ENCODE measurements around the gene SPRY1. TPM values are rescaled to one million over a fixed set of nuclear protein-coding genes. Genes with fewer than 3 reads are reported as not detected.

Gene SPRY1, protein sequence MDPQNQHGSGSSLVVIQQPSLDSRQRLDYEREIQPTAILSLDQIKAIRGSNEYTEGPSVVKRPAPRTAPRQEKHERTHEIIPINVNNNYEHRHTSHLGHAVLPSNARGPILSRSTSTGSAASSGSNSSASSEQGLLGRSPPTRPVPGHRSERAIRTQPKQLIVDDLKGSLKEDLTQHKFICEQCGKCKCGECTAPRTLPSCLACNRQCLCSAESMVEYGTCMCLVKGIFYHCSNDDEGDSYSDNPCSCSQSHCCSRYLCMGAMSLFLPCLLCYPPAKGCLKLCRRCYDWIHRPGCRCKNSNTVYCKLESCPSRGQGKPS
- 10 to 100 TPM; 23.6 to 27.7 TPM for total RNA-seq
- polyA plus RNA-seq (ENCODE audit: insufficient read length in 2 of 2) = 10 to 100 TPM; 27.2 to 29.2 TPM
- long read RNA-seq, donor 1, transcript SPRY1-206 (2 exons, 849 nt) = major isoform, 6 of 11 reads
- long read RNA-seq, donor 1, partial matches to known transcripts = 0 of 11 reads
- long read RNA-seq, donor 1, other reads (novel, unspliced or antisense) = 0 of 11 reads
- long read RNA-seq, donor 2, transcript SPRY1-206 (2 exons, 849 nt) = major isoform, 6 of 7 reads
- long read RNA-seq, donor 2, partial matches to known transcripts = 0 of 7 reads
- long read RNA-seq, donor 2, other reads (novel, unspliced or antisense) = 0 of 7 reads
- long read RNA-seq, donor 3, transcript SPRY1-206 (2 exons, 849 nt) = major isoform, 5 of 5 reads
- long read RNA-seq, donor 3, partial matches to known transcripts = 0 of 5 reads
- long read RNA-seq, donor 3, other reads (novel, unspliced or antisense) = 0 of 5 reads
- long read RNA-seq, donor 4, transcript SPRY1-206 (2 exons, 849 nt) = major isoform, 22 of 61 reads
- long read RNA-seq, donor 4, transcript SPRY1-204 (2 exons, 1,012 nt) = minor isoform, 7 of 61 reads
- long read RNA-seq, donor 4, partial matches to known transcripts = 21 of 61 reads
- long read RNA-seq, donor 4, other reads (novel, unspliced or antisense) = 7 of 61 reads

DNA sequence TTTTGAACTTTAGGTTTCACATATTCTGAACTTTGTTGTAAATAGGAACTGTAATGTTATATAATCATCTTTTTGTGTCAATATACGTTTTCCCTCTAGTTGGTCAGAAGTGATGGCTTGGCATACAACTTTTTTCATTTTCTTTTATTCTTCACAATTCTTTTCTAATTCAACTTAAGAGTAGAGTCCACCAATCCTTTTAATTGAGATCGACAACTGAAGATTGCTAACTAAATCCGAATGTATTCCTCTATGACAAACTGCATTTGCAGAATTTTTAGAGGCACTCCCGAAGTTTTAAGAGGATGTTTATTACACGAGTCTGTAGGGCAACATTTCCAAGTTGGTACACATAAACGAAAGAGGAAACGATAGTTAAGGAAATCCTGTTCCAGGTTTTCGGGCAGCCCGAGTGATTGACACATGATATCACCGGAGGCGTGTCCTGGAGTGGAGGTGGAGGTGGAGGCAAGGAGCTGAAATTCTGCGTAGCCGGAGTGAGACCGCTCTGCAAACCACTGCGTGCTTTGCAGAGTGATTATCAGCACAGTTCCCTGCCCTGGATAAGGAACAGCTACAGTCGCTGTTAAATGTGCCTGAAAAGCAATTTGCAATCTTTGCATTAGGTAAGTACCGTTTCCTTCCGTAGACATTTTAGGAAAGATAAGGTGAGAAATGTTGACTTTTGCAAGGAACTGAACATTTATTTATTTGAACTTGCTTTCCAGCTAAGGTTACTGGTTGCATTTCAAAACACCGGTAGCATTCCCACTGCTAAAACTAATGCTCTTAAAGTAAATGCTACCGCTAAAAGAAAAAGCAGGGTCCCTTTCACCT is at the start of gene SPRY1:
Gene SPRY1 (plus strand): TSS at position 489 of the 837 bp plus-strand sequence. CDS start 4,797 bp downstream, outside the sequence.
- peak within 1 kb of the TSS; percentile 93 for H3K27ac ChIP-seq (ENCODE audit: low read depth, low read length)
- DNase-seq (ENCODE audit: low read depth in 4 of 6, low spot score in 6 of 6) = peak; percentile 79 to 97 (median 89)
- peak within 1 kb of the TSS; percentile 90 for H3K4me3 ChIP-seq (ENCODE audit: low read depth, low read length)
- no peaks in the 10 kb centered on the region for H3K9me3 ChIP-seq (ENCODE audit: control insufficient read depth, insufficient read depth, low read length)
- H3K27me3 ChIP-seq (ENCODE audit: control insufficient read depth, insufficient read depth, low read length) = peaks cover 2% of the 10 kb centered on the region
- H3K36me3 ChIP-seq (ENCODE audit: control insufficient read depth, insufficient read depth, low read length) = no peaks in the 10 kb centered on the region
- peaks cover 10% of the 10 kb centered on the region for H3K4me1 ChIP-seq (ENCODE audit: control insufficient read depth, insufficient read depth, low read length)
- under 1% methylated on average over 17 of the region's 20 CpGs for WGBS (ENCODE audit: insufficient coverage)

- no peak for DNase-seq (ENCODE audit: low read depth in 4 of 6, low spot score in 6 of 6)
- H3K4me3 ChIP-seq (ENCODE audit: low read depth, low read length) = no peak overlapping the region
These were observed 49.6 kb upstream of the SPRY1 start for GRCh38 chr4:123346951-123347350.

GRCh38 chr4:123348946-123349345 is 47.6 kb upstream of the SPRY1 start:
- no peak overlapping the region for H3K27ac ChIP-seq (ENCODE audit: low read depth, low read length)
- no peaks in the 10 kb centered on the region for H3K9me3 ChIP-seq (ENCODE audit: control insufficient read depth, insufficient read depth, low read length)
- no peak overlapping the region for H3K4me3 ChIP-seq (ENCODE audit: low read depth, low read length)
- H3K36me3 ChIP-seq (ENCODE audit: control insufficient read depth, insufficient read depth, low read length) = no peaks in the 10 kb centered on the region
- WGBS (ENCODE audit: insufficient coverage) = 67% methylated on average over 1 of the region's 4 CpGs
- no peak for DNase-seq (ENCODE audit: low read depth in 4 of 6, low spot score in 6 of 6)
- peaks cover 6% of the 10 kb centered on the region for H3K4me1 ChIP-seq (ENCODE audit: control insufficient read depth, insufficient read depth, low read length)
- H3K27me3 ChIP-seq (ENCODE audit: control insufficient read depth, insufficient read depth, low read length) = no peaks in the 10 kb centered on the region

More at GRCh38 chr4:123346951-123347350, 49.6 kb upstream of the SPRY1 start:
- H3K9me3 ChIP-seq (ENCODE audit: control insufficient read depth, insufficient read depth, low read length) = no peaks in the 10 kb centered on the region
- H3K27ac ChIP-seq (ENCODE audit: low read depth, low read length) = no peak overlapping the region
- peaks cover 5% of the 10 kb centered on the region for H3K4me1 ChIP-seq (ENCODE audit: control insufficient read depth, insufficient read depth, low read length)
- H3K36me3 ChIP-seq (ENCODE audit: control insufficient read depth, insufficient read depth, low read length) = no peaks in the 10 kb centered on the region
- no peaks in the 10 kb centered on the region for H3K27me3 ChIP-seq (ENCODE audit: control insufficient read depth, insufficient read depth, low read length)
- 69% methylated on average over 3 of the region's 5 CpGs for WGBS (ENCODE audit: insufficient coverage)

GRCh38 chr4:123349421-123350190 is 47.0 kb upstream of the SPRY1 start:
- no peak for DNase-seq (ENCODE audit: low read depth in 4 of 6, low spot score in 6 of 6)
- Histone ChIP-seq H3K9me3 (ENCODE audit: control insufficient read depth, insufficient read depth, low read length) (no peaks in the 10 kb centered on the region), H3K4me3 (ENCODE audit: low read depth, low read length) (no peak overlapping the region), H3K27me3 (ENCODE audit: control insufficient read depth, insufficient read depth, low read length) (no peaks in the 10 kb centered on the region), H3K36me3 (ENCODE audit: control insufficient read depth, insufficient read depth, low read length) (no peaks in the 10 kb centered on the region), H3K27ac (ENCODE audit: low read depth, low read length) (no peak overlapping the region), H3K4me1 (ENCODE audit: control insufficient read depth, insufficient read depth, low read length) (peaks cover 6% of the 10 kb centered on the region)
- 86% methylated on average over 6 of the region's 7 CpGs for WGBS (ENCODE audit: insufficient coverage)

DNA sequence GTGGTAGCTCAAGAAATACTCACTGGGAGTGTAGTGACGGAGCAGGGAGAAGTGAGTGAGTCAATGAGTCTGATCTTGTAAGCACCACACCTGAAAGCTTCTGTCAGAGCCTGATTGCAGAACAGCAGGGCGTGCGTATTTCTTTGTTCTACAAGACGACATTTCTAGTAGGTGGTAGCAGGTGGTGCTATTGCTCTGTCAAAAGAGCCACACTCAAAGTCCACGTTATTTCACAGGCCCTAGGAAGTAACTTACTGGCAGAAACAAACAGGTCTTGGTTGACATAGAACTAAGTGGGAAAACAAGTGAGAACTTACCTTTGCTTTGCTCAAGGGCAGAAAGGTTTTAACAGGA is 46.4 kb upstream of the SPRY1 start:
- no peaks in the 10 kb centered on the region for H3K36me3 ChIP-seq (ENCODE audit: control insufficient read depth, insufficient read depth, low read length)
- peaks cover 6% of the 10 kb centered on the region for H3K4me1 ChIP-seq (ENCODE audit: control insufficient read depth, insufficient read depth, low read length)
- H3K27me3 ChIP-seq (ENCODE audit: control insufficient read depth, insufficient read depth, low read length) = no peaks in the 10 kb centered on the region
- WGBS (ENCODE audit: insufficient coverage) = 78% methylated on average over 1 of the region's 5 CpGs
- H3K9me3 ChIP-seq (ENCODE audit: control insufficient read depth, insufficient read depth, low read length) = no peaks in the 10 kb centered on the region
- H3K27ac ChIP-seq (ENCODE audit: low read depth, low read length) = no peak overlapping the region
- DNase-seq (ENCODE audit: low read depth in 4 of 6, low spot score in 6 of 6) = peak in 1 of 6 donors; percentile 48
- no peak overlapping the region for H3K4me3 ChIP-seq (ENCODE audit: low read depth, low read length)

DNA sequence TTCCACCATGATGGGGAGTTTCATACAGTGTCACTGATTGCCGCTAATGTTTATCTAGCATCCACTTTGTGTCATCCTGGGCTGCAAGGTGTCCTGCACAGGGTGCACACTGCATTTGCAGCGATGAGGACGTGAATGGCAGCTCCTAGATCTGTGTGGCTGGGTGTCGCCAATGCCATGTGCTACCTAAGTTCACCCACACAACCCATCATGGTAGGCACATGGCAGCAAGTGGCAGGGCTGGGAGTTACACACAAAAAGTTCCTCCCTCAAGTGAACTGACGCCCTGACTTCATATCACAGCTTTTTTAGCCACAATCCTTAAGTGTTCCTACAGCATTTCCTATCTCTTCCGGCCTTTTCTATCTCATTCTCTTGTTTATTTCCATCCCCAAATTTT is 45.9 kb upstream of the SPRY1 start:
- Histone ChIP-seq H3K9me3 (ENCODE audit: control insufficient read depth, insufficient read depth, low read length) (no peaks in the 10 kb centered on the region), H3K27ac (ENCODE audit: low read depth, low read length) (no peak overlapping the region), H3K36me3 (ENCODE audit: control insufficient read depth, insufficient read depth, low read length) (no peaks in the 10 kb centered on the region), H3K4me1 (ENCODE audit: control insufficient read depth, insufficient read depth, low read length) (peaks cover 6% of the 10 kb centered on the region), H3K4me3 (ENCODE audit: low read depth, low read length) (no peak overlapping the region), H3K27me3 (ENCODE audit: control insufficient read depth, insufficient read depth, low read length) (no peaks in the 10 kb centered on the region)
- no peak for DNase-seq (ENCODE audit: low read depth in 4 of 6, low spot score in 6 of 6)
- 98% methylated on average over 6 of the region's 6 CpGs for WGBS (ENCODE audit: insufficient coverage)

GRCh38 chr4:123351713-123352112 is 44.9 kb upstream of the SPRY1 start:
- H3K4me3 ChIP-seq (ENCODE audit: low read depth, low read length) = peak overlapping the region; percentile 26

GRCh38 chr4:123352240-123352945 is 44.2 kb upstream of the SPRY1 start:
- no peaks in the 10 kb centered on the region for H3K9me3 ChIP-seq (ENCODE audit: control insufficient read depth, insufficient read depth, low read length)
- H3K27ac ChIP-seq (ENCODE audit: low read depth, low read length) = no peak overlapping the region
- H3K27me3 ChIP-seq (ENCODE audit: control insufficient read depth, insufficient read depth, low read length) = no peaks in the 10 kb centered on the region
- no peaks in the 10 kb centered on the region for H3K36me3 ChIP-seq (ENCODE audit: control insufficient read depth, insufficient read depth, low read length)
- WGBS (ENCODE audit: insufficient coverage) = 17% methylated on average over 1 of the region's 6 CpGs
- peak in 4 of 6 donors; percentile 13 to 57 (median 28) for DNase-seq (ENCODE audit: low read depth in 4 of 6, low spot score in 6 of 6)
- H3K4me3 ChIP-seq (ENCODE audit: low read depth, low read length) = no peak overlapping the region
- peaks cover 6% of the 10 kb centered on the region for H3K4me1 ChIP-seq (ENCODE audit: control insufficient read depth, insufficient read depth, low read length)

More at GRCh38 chr4:123351713-123352112, 44.9 kb upstream of the SPRY1 start:
- peak in 2 of 6 donors; percentile 18 to 52 for DNase-seq (ENCODE audit: low read depth in 4 of 6, low spot score in 6 of 6)
- H3K9me3 ChIP-seq (ENCODE audit: control insufficient read depth, insufficient read depth, low read length) = no peaks in the 10 kb centered on the region
- peaks cover 6% of the 10 kb centered on the region for H3K4me1 ChIP-seq (ENCODE audit: control insufficient read depth, insufficient read depth, low read length)
- H3K27me3 ChIP-seq (ENCODE audit: control insufficient read depth, insufficient read depth, low read length) = no peaks in the 10 kb centered on the region
- 43% methylated on average over 14 of the region's 19 CpGs for WGBS (ENCODE audit: insufficient coverage)
- H3K36me3 ChIP-seq (ENCODE audit: control insufficient read depth, insufficient read depth, low read length) = no peaks in the 10 kb centered on the region
- no peak overlapping the region for H3K27ac ChIP-seq (ENCODE audit: low read depth, low read length)
